Measurements from ENCODE around the gene SMDT1.

DNA sequence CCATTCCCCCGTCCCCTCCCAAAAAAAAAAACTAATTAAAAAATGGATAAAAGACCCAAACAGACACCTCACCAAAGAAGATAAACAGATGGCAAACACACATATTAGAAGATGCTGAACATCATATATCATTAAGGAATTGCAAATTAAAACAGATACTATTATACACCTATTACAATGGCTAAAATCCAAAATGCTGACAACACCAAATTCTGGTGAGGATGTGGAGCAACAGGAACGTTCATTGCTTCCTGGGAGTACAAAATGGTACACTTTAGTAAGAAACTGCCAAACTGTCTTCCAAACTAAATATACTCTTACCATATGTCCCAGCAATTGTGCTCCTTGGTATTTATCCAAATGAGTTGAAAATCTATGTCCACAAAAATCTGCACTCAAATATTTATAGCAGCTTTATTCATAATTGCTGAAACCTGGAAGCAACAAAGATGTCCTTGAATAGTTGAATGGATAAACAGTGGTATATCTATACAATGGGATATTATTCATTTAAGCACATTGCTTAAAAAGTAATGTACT lies 28.8 kb upstream of the SMDT1 start:
- TF ChIP-seq CTCF (IDR thresholded peaks at IDR 0.05) (no peak), POLR2AphosphoS5 (IDR thresholded peaks at IDR 0.05; ENCODE audit: low read depth, low read length) (no peak)
- TF ChIP-seq, protein P1, sequence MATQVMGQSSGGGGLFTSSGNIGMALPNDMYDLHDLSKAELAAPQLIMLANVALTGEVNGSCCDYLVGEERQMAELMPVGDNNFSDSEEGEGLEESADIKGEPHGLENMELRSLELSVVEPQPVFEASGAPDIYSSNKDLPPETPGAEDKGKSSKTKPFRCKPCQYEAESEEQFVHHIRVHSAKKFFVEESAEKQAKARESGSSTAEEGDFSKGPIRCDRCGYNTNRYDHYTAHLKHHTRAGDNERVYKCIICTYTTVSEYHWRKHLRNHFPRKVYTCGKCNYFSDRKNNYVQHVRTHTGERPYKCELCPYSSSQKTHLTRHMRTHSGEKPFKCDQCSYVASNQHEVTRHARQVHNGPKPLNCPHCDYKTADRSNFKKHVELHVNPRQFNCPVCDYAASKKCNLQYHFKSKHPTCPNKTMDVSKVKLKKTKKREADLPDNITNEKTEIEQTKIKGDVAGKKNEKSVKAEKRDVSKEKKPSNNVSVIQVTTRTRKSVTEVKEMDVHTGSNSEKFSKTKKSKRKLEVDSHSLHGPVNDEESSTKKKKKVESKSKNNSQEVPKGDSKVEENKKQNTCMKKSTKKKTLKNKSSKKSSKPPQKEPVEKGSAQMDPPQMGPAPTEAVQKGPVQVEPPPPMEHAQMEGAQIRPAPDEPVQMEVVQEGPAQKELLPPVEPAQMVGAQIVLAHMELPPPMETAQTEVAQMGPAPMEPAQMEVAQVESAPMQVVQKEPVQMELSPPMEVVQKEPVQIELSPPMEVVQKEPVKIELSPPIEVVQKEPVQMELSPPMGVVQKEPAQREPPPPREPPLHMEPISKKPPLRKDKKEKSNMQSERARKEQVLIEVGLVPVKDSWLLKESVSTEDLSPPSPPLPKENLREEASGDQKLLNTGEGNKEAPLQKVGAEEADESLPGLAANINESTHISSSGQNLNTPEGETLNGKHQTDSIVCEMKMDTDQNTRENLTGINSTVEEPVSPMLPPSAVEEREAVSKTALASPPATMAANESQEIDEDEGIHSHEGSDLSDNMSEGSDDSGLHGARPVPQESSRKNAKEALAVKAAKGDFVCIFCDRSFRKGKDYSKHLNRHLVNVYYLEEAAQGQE (IDR thresholded peaks at IDR 0.05; ENCODE audit: insufficient read depth in 1 of 2, low read depth in 2 of 2, low read length in 1 of 2) = no peak
